Activated naive CD8-positive, alpha-beta T cell (primary cell): Measurements from ENCODE around the gene SMARCA5.
A peak's percentile ranks its signal among the peaks of the same experiment; 100 is the strongest.

Experiments
- H3K27ac Mint-ChIP-seq: one replicate; pipeline ENCODE4 v1.8.0; 2021; ENCODE audit warnings: mixed read lengths
- H3K27me3 Mint-ChIP-seq: one replicate; pipeline ENCODE4 v1.8.0; 2021; ENCODE audit warnings: mixed read lengths
- H3K36me3 Mint-ChIP-seq: one replicate; pipeline ENCODE4 v1.8.0; 2021; ENCODE audit warnings: mixed read lengths
- H3K4me1 Mint-ChIP-seq: one replicate; pipeline ENCODE4 v1.8.0; 2021; ENCODE audit warnings: low read depth, mixed read lengths
- H3K4me3 Mint-ChIP-seq: one replicate; pipeline ENCODE4 v1.8.0; 2021; ENCODE audit warnings: mild to moderate bottlenecking, mixed read lengths
- H3K9me3 Mint-ChIP-seq: one replicate; pipeline ENCODE4 v1.8.0; 2021; ENCODE audit warnings: low read depth, mixed read lengths

SMARCA5 gene

DNA sequence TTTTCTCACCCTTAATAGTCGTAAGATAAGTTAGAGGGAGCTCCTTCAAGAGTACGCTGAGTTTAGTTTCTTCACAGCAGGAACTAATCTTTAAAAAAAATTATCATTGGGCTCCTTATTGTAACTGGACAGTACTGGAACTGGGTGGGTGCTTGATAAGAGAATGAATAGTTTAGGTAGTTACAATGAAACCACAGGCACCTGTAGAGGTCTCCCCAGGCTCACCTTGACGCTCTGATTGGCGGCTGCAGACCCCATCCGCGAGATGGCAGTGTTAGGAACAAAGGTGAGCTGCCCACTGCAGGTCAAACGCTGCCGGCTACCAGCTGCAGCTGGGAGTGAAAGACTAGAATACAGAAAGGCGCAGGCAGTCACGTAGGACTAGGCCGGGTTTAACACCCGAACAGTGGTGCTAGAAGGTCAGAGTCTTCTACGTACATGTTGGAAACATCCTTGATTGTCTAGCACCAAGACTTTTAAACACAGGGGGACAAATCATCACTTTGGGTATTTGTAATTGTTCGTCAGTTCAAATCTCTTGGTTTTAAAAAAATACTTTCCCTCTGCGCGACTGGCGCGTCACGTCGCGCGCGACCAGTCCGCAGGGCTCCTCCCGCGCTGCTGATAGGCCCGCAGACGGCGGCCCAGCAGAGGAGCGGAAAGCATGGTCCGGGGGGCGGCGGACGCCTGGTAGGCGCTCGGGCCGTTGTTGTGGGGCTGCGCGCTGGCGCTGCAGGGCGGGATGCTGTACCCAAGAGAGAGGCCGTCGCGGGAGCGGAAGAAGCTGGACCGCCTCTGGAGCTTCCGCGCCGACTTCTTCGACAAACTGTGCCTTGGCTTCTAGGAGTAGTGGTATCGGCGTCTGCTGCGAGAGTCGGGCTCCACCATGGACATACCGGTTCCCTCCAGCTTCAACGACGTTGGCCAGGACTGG lies 45.6 kb downstream of the SMARCA5 start:
- Mint-ChIP-seq H3K27me3 (no peaks in the 10 kb centered on the region), H3K4me1 (peaks cover 32% of the 10 kb centered on the region), H3K36me3 (peaks cover 4% of the 10 kb centered on the region), H3K9me3 (no peaks in the 10 kb centered on the region), H3K27ac (peak overlapping the region; percentile 94), H3K4me3 (peak overlapping the region; percentile 90)

DNA sequence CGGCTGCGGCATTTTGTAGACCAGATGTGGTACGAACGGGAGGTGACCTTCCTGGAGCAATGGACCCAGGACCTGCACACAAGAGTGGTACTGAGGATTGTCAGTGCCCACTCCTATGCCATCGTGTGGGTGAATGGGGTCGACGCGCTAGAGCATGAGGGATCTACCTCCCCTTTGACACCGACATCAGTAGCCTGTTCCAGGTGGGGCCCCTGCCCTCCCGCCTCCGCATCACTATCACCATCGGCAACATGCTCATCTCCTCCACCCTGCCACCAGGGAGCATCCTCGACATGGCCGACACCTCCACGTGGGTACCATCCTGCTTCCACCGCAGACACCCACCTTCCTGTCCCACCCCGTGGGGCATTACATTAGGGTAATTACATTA lies 46.2 kb downstream of the SMARCA5 start:
- H3K9me3 Mint-ChIP-seq, result no peaks in the 10 kb centered on the region
- H3K27ac Mint-ChIP-seq, result peak overlapping the region; percentile 94
- peaks cover 39% of the 10 kb centered on the region for H3K4me1 Mint-ChIP-seq
- peak overlapping the region; percentile 90 for H3K4me3 Mint-ChIP-seq
- peaks cover 4% of the 10 kb centered on the region for H3K36me3 Mint-ChIP-seq
- no peaks in the 10 kb centered on the region for H3K27me3 Mint-ChIP-seq

DNA sequence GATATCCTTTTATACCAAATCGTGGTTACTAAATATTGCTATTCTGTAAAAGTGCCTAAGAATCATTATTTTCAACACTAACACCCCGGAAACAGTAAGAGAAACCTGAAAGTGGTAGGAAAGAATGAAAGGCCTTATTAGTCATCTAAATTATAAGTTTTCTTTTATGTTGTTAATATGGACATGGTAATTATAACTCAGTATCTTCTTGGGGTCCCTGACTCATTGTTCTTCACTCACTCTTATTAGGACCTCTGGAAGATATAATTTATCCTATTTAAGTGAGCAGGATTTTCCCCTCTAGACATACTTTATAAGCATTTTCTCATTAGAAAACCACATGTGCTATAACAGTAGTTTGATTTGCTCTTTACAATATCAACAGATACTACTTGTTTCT lies 51.0 kb downstream of the SMARCA5 start:
- Mint-ChIP-seq H3K4me3 (no peak overlapping the region), H3K4me1 (peaks cover 44% of the 10 kb centered on the region), H3K27me3 (no peaks in the 10 kb centered on the region), H3K27ac (no peak overlapping the region), H3K36me3 (peaks cover 19% of the 10 kb centered on the region), H3K9me3 (no peaks in the 10 kb centered on the region)

DNA sequence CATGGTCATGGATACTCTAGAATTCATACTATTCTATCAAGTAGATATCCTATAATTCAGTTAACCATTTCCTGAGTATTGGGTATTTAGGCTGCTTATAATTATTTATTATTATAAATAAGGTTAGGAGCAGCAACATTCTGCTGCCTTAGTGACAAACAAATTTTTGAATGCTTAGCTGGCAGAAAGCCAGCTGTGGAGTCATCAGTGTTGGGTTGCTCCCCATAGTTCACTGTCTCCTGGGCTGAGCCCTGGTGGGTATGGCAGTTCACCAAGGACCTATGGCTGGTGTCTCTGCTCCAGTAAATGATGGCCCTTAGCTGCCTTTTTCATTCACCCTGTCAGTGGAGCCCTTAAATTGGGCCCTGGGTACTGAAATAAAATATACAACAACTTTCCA lies 61.8 kb downstream of the SMARCA5 start:
- Mint-ChIP-seq H3K4me1 (no peaks in the 10 kb centered on the region), H3K36me3 (peaks cover 33% of the 10 kb centered on the region), H3K4me3 (no peak overlapping the region), H3K9me3 (no peaks in the 10 kb centered on the region), H3K27me3 (no peaks in the 10 kb centered on the region), H3K27ac (no peak overlapping the region)

DNA sequence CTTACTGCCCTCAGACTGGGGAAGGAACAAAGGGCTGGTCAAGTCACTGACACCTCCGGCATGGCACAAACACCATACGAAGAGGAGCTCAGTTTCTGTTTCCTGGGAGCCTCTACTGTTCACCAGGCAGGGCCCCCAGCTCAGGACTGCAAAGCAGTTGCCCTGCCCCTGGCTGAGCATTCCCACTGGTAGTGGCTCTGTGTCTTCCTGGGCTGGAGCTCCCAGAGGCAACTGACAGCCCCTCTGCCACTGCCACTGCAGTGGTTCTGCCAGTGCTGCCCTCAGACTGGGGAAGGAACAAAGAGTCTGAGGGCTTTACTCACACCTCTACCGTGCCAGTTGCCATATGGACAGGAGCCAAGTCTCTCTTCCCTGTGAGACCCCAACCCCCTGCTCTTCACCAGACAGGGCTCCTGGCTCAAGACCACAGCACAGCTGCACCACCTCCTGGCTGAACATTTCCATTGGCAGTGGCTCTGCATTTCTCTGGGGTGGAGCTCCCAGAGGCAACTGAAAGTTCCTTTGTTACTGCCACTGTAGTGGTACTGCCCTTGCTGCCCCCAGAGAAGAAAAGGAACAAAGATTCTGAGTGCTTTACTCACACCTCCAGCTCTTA lies 67.9 kb downstream of the SMARCA5 start:
- Mint-ChIP-seq H3K4me1 (no peaks in the 10 kb centered on the region), H3K9me3 (peaks cover 14% of the 10 kb centered on the region), H3K27ac (no peak overlapping the region), H3K4me3 (no peak overlapping the region), H3K36me3 (peaks cover 28% of the 10 kb centered on the region), H3K27me3 (no peaks in the 10 kb centered on the region)

DNA sequence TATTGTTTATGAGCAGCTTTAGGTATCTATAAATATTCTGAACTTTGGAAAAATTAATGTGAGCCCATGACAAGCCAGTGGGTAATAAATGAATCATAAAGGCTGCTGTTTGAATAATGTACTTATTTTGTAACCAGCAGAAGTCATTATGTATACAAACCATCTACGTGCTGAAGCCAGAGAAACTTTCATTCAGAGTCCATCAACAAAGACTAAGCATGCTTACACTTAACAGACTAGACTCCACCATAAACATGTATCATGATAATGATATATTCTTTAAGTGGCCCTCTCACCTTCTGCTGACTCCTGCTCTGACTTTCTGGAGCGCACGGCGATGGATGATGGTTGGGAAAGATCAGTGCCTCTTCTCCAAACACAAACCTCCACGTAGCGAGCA lies 72.0 kb downstream of the SMARCA5 start:
- Mint-ChIP-seq H3K4me1 (no peaks in the 10 kb centered on the region), H3K9me3 (peaks cover 17% of the 10 kb centered on the region), H3K27me3 (no peaks in the 10 kb centered on the region), H3K27ac (no peak overlapping the region), H3K4me3 (no peak overlapping the region), H3K36me3 (peaks cover 14% of the 10 kb centered on the region)

DNA sequence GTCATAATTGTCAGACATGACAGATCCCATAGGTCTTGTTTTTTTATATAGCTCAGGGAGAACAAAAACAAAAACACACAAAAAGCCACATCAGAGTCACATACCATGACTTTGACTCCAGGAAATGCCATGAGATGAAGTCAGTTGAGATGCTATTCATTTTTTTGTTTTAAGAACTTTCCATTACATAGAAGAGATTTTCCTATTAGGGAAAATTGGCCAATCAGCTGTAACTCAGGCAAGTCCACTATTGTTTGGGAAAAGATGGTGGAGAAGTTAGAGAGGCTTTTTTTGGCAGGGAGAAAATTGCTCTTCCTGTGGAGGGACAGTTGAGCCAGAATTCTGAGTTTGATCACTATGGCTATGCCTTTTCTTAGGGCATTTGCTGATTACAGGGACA lies 72.6 kb downstream of the SMARCA5 start:
- peaks cover 17% of the 10 kb centered on the region for H3K36me3 Mint-ChIP-seq
- peaks cover 17% of the 10 kb centered on the region for H3K9me3 Mint-ChIP-seq
- H3K27me3 Mint-ChIP-seq, result no peaks in the 10 kb centered on the region
- H3K27ac Mint-ChIP-seq, result no peak overlapping the region
- H3K4me3 Mint-ChIP-seq, result no peak overlapping the region
- no peaks in the 10 kb centered on the region for H3K4me1 Mint-ChIP-seq

DNA sequence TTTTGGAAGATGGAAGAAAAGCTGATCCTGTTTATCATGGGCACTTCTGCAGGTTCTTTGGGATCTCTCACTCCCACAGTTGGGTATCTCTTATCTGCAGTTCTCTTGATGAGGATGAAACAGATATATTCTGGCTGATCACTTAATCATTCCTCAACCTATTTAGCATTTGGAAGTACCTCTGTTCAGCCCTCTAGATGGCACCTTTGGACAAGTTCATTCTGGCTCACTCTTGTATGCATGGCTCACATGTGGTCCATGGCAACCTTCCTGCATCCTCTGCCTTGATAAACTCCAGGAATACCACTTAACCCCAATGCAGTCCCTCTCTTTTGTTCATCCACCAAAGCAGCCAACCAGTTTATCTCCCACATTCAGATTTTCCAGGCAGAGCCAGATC lies 74.2 kb downstream of the SMARCA5 start:
- peaks cover 19% of the 10 kb centered on the region for H3K36me3 Mint-ChIP-seq
- H3K4me3 Mint-ChIP-seq, result no peak overlapping the region
- H3K27me3 Mint-ChIP-seq, result no peaks in the 10 kb centered on the region
- H3K4me1 Mint-ChIP-seq, result no peaks in the 10 kb centered on the region
- H3K27ac Mint-ChIP-seq, result no peak overlapping the region
- peaks cover 17% of the 10 kb centered on the region for H3K9me3 Mint-ChIP-seq

DNA sequence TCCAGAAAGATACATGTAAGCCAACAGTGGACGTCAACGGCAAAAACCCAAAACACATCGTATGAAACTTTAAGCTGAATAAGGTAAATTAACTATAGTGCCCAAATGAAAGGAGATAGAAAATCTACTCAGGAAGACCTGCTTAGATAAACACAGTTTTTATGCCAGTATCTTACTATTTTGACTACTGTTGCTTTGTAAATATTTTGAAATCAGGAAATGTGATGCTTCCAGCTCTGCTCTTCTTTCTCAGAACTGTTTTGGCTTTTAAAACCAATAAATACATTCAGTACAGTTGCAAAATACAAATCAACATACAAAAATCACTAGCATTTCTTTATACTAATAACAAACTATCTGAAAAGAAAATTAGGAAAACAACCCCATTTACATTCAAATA lies 83.8 kb downstream of the SMARCA5 start:
- H3K27me3 Mint-ChIP-seq, result no peaks in the 10 kb centered on the region
- no peak overlapping the region for H3K27ac Mint-ChIP-seq

DNA sequence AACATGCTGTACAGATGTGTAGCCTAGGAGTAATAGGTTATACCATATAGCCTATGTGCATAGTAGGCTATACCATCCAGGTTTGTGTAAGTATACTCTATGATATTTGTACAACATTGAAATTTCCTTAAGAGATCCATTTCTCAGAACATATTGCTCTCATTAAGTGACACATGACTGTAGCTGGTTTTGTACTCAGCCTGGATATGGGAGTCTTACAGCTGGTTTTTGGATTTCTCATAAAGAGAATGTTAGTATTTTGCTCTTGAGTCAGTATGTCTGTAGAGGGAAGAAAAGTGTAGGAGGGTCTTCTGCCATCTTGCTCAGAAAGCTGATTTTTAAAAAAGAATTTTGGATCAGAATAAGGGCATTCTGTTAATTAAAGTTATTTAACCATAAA lies 85.3 kb downstream of the SMARCA5 start:
- H3K27me3 Mint-ChIP-seq, result no peaks in the 10 kb centered on the region
- H3K9me3 Mint-ChIP-seq, result no peaks in the 10 kb centered on the region
- H3K27ac Mint-ChIP-seq, result no peak overlapping the region
- peaks cover 3% of the 10 kb centered on the region for H3K4me1 Mint-ChIP-seq
- peaks cover 18% of the 10 kb centered on the region for H3K36me3 Mint-ChIP-seq
- H3K4me3 Mint-ChIP-seq, result no peak overlapping the region

More for the DNA sequence above, 83.8 kb downstream of the SMARCA5 start:
- Mint-ChIP-seq H3K36me3 (peaks cover 18% of the 10 kb centered on the region), H3K9me3 (no peaks in the 10 kb centered on the region), H3K4me1 (peaks cover 3% of the 10 kb centered on the region), H3K4me3 (no peak overlapping the region)

DNA sequence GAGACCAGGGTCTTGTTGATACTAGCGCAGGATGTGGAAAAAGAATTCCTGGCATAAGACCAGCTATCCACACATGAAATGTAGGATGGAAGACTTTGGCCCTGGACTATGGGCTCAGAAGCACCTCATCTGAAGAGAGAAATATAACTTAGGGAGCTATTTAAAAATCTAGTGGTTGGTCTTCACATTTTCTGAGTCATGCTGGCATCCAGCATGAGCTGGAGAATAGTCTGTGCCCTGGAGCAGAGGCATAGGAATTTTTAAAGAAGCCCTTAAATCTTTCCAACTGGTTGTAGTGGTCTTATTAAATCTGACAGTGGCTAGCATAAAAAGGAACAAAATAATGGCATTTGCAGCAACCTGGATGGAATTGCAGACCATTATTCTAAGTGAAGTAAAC lies 86.3 kb downstream of the SMARCA5 start:
- Mint-ChIP-seq H3K27ac (no peak overlapping the region), H3K9me3 (no peaks in the 10 kb centered on the region), H3K4me3 (no peak overlapping the region)

DNA sequence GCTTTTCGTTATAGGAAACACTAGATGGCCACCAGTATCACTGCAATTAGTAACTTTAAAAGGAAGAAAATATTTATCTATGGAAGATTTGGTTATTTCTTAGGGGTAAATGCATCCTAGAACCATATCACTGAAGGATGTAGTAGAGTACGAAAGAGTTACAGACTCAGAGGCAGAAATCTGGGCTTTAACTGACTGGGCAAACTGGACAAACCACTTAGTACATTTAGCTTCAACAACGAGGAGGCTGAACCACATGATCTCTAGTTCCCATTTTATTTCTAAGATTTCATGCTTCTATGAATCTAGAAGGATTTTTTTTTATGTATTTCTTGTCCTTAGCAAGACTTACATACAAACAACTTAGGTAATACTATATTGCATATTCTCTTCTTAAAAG lies 93.0 kb downstream of the SMARCA5 start:
- no peak overlapping the region for H3K4me3 Mint-ChIP-seq
- no peaks in the 10 kb centered on the region for H3K4me1 Mint-ChIP-seq
- no peak overlapping the region for H3K27ac Mint-ChIP-seq
- H3K27me3 Mint-ChIP-seq, result no peaks in the 10 kb centered on the region
- peaks cover 10% of the 10 kb centered on the region for H3K36me3 Mint-ChIP-seq
- no peaks in the 10 kb centered on the region for H3K9me3 Mint-ChIP-seq

More for the DNA sequence above, 86.3 kb downstream of the SMARCA5 start:
- peaks cover 13% of the 10 kb centered on the region for H3K36me3 Mint-ChIP-seq
- no peaks in the 10 kb centered on the region for H3K27me3 Mint-ChIP-seq
- peaks cover 3% of the 10 kb centered on the region for H3K4me1 Mint-ChIP-seq
